ENCODE data around the gene LPP. TPM values are rescaled to one million over a fixed set of nuclear protein-coding genes. Genes with fewer than 3 reads are reported as not detected.

LPP gene
- total and polyA plus RNA-seq, 9 donors: 15.9 to 280 (median 134) TPM

DNA sequence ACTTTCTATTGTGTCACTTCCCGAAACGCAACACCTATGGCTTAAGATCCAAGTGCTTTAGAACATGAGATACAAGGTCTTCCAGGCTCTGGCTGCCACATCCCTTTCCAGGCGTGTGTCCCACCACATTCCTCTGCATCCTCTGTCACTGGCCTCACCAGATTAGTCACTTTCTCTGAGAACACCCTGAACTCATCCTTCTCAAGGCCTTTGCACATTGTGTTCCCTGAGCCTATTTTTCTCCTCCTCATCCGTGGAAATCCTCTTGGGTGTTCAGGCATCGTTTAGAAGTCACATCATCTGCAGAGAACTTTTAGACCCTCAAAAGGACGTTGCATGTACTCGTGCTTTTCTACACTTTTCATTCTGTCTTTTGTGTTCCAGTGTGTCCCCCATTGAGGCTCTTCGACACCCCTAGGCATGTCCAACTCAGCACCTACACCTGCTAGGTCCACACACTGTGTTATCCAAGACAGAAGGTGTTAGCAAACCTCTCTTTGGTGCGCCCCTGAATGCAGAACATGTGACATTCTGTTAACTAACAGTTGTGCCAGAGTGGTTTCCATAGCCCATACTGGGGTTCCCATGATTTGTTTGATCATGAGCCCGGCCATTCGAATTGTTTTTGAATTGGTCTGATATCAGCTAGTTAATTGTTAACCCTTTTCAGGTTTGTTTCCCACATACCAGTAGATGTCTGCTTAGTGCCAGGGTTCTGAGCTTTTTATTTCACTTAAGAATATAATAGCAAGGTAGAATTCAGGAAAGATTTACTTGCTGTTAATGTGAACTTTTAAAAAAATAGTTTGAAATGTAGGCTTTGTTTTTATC, 67.2 kb downstream of the LPP start:
- Histone ChIP-seq H3K27ac (no peak overlapping the region), H3K9me3 (no peaks in the 10 kb centered on the region), H3K36me3 (no peaks in the 10 kb centered on the region), H3K4me1 (ENCODE audit: insufficient read depth) (peaks cover 18% of the 10 kb centered on the region), H3K4me3 (no peak overlapping the region), H3K27me3 (no peaks in the 10 kb centered on the region)
- WGBS, 3 donors: 66 to 72% (median 71%) methylated on average over 11 of the region's 11 CpGs
- peak in 1 of 5 donors; percentile 51 for DNase-seq
- TF ChIP-seq POLR2A (IDR thresholded peaks at IDR 0.05): no peak
- peak; percentile 99 for TF ChIP-seq EP300 (IDR thresholded peaks at IDR 0.05)
- TF ChIP-seq CTCF (IDR thresholded peaks at IDR 0.05): no peak
- intact Hi-C loops (cut with DNase I): loop anchor here in 1 of 4 donors (5.0 kb wide), 1 partner anchor 726 kb away; no protein-coding TSS in a partner anchor

- DNase-seq: no peak
- Histone ChIP-seq H3K4me1 (ENCODE audit: insufficient read depth) (peaks cover 6% of the 10 kb centered on the region), H3K4me3 (no peak overlapping the region), H3K27me3 (no peaks in the 10 kb centered on the region), H3K27ac (no peak overlapping the region), H3K36me3 (no peaks in the 10 kb centered on the region), H3K9me3 (no peaks in the 10 kb centered on the region)
- TF ChIP-seq CTCF (IDR thresholded peaks at IDR 0.05): no peak
- no peak for TF ChIP-seq EP300 (IDR thresholded peaks at IDR 0.05)
- TF ChIP-seq POLR2A (IDR thresholded peaks at IDR 0.05): no peak
- 94 to 96% (median 96%) methylated on average over 3 of the region's 3 CpGs for WGBS, 3 donors
- intact Hi-C loops (cut with DNase I): loop anchor here in 1 of 4 donors (5.0 kb wide), 1 partner anchor 723 kb away; no protein-coding TSS in a partner anchor
These were observed 70.0 kb downstream of the LPP start for GRCh38 chr3:188223936-188224335.

DNA sequence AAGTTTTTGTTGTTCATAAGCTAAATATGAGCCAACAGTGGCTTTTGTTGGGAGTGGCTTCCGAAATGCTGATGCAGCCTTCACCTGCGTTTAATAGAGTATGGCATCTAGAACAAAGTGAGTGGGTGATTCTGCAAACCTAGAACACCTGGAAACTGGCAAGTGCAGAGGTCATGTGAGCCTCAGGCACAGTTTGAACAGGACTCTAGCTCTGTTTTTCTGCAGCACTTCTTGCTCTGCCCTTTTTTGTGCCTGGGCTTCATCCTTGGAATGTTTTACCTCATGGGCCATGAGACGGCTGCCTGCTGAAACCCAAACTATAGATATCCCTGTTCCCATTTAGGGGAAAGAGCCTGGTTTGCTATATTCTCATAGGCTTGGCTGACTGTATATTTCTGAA, 73.5 kb downstream of the LPP start:
- Histone ChIP-seq H3K9me3 (no peaks in the 10 kb centered on the region), H3K27ac (no peak overlapping the region), H3K27me3 (no peaks in the 10 kb centered on the region), H3K4me3 (no peak overlapping the region), H3K4me1 (ENCODE audit: insufficient read depth) (no peaks in the 10 kb centered on the region), H3K36me3 (no peaks in the 10 kb centered on the region)
- TF ChIP-seq POLR2A (IDR thresholded peaks at IDR 0.05) (no peak), EP300 (IDR thresholded peaks at IDR 0.05) (no peak), CTCF (IDR thresholded peaks at IDR 0.05) (no peak)
- intact Hi-C loops (cut with DNase I): no loop called here
- 56 to 94% (median 92%) methylated on average over 3 of the region's 3 CpGs for WGBS, 3 donors
- DNase-seq: no peak

GRCh38 chr3:188229177-188229576, 75.2 kb downstream of the LPP start:
- WGBS, 3 donors: 86 to 91% (median 88%) methylated on average over 7 of the region's 7 CpGs
- intact Hi-C loops (cut with DNase I): no loop called here
- H3K27ac ChIP-seq: no peak overlapping the region

More at GRCh38 chr3:188229177-188229576, 75.2 kb downstream of the LPP start:
- H3K4me1 ChIP-seq (ENCODE audit: insufficient read depth): peaks cover 2% of the 10 kb centered on the region
- no peak for TF ChIP-seq EP300 (IDR thresholded peaks at IDR 0.05)
- TF ChIP-seq POLR2A (IDR thresholded peaks at IDR 0.05): no peak
- TF ChIP-seq CTCF (IDR thresholded peaks at IDR 0.05): no peak
- H3K36me3 ChIP-seq: no peaks in the 10 kb centered on the region
- no peaks in the 10 kb centered on the region for H3K9me3 ChIP-seq
- H3K27me3 ChIP-seq: no peaks in the 10 kb centered on the region
- H3K4me3 ChIP-seq: no peak overlapping the region
- DNase-seq: no peak

All from ovary (tissue), 9 donors.